Activated naive CD4-positive, alpha-beta T cell treated with anti-CD3 and anti-CD28 coated beads, Interleukin-2, amount 50 U/mL, for 24 hours (primary cell): ENCODE measurements around the gene GPX3.

Experiments used
- H3K27ac Mint-ChIP-seq: one replicate; pipeline ENCODE4 v1.8.0; 2021; ENCODE audit warnings: mild to moderate bottlenecking, mixed read lengths
- H3K27me3 Mint-ChIP-seq: one replicate; pipeline ENCODE4 v1.8.0; 2021; ENCODE audit warnings: mixed read lengths
- H3K36me3 Mint-ChIP-seq: one replicate; pipeline ENCODE4 v1.8.0; 2021; ENCODE audit warnings: mixed read lengths
- H3K4me1 Mint-ChIP-seq: one replicate; pipeline ENCODE4 v1.8.0; 2021; ENCODE audit warnings: mixed read lengths
- H3K4me3 Mint-ChIP-seq: one replicate; pipeline ENCODE4 v1.8.0; 2021; ENCODE audit warnings: mild to moderate bottlenecking, mixed read lengths
- H3K9me3 Mint-ChIP-seq: one replicate; pipeline ENCODE4 v1.8.0; 2021; ENCODE audit warnings: mixed read lengths

The GPX3 gene

GRCh38 chr5:151071021-151071420, 50.6 kb downstream of the GPX3 start:
- Mint-ChIP-seq H3K4me1 (peaks cover 83% of the 10 kb centered on the region), H3K36me3 (peaks cover 8% of the 10 kb centered on the region), H3K27ac (no peak overlapping the region), H3K9me3 (no peaks in the 10 kb centered on the region), H3K4me3 (peak overlapping the region; percentile 15), H3K27me3 (no peaks in the 10 kb centered on the region)

- H3K27me3 Mint-ChIP-seq = no peaks in the 10 kb centered on the region
- peak overlapping the region; percentile 81 for H3K27ac Mint-ChIP-seq
- H3K4me1 Mint-ChIP-seq = peaks cover 83% of the 10 kb centered on the region
- no peaks in the 10 kb centered on the region for H3K9me3 Mint-ChIP-seq
- H3K36me3 Mint-ChIP-seq = peaks cover 15% of the 10 kb centered on the region
- H3K4me3 Mint-ChIP-seq = no peak overlapping the region
Measured at GRCh38 chr5:151071848-151072629, 51.6 kb downstream of the GPX3 start.

GRCh38 chr5:151072630-151073025, 52.2 kb downstream of the GPX3 start:
- Mint-ChIP-seq H3K9me3 (no peaks in the 10 kb centered on the region), H3K27ac (peak overlapping the region; percentile 46), H3K4me1 (peaks cover 84% of the 10 kb centered on the region), H3K27me3 (no peaks in the 10 kb centered on the region), H3K4me3 (no peak overlapping the region), H3K36me3 (peaks cover 15% of the 10 kb centered on the region)

GRCh38 chr5:151073280-151073679, 52.9 kb downstream of the GPX3 start:
- Mint-ChIP-seq H3K36me3 (peaks cover 20% of the 10 kb centered on the region), H3K4me3 (no peak overlapping the region), H3K27ac (no peak overlapping the region), H3K9me3 (no peaks in the 10 kb centered on the region), H3K4me1 (peaks cover 84% of the 10 kb centered on the region), H3K27me3 (no peaks in the 10 kb centered on the region)

GRCh38 chr5:151074557-151074956, 54.2 kb downstream of the GPX3 start:
- Mint-ChIP-seq H3K9me3 (no peaks in the 10 kb centered on the region), H3K4me1 (peaks cover 84% of the 10 kb centered on the region), H3K27ac (peak overlapping the region; percentile 52), H3K27me3 (no peaks in the 10 kb centered on the region), H3K36me3 (peaks cover 23% of the 10 kb centered on the region), H3K4me3 (peak overlapping the region; percentile 31)

- H3K9me3 Mint-ChIP-seq = no peaks in the 10 kb centered on the region
- H3K27ac Mint-ChIP-seq = peak overlapping the region; percentile 77
- H3K36me3 Mint-ChIP-seq = peaks cover 23% of the 10 kb centered on the region
- H3K4me1 Mint-ChIP-seq = peaks cover 79% of the 10 kb centered on the region
- H3K4me3 Mint-ChIP-seq = peak overlapping the region; percentile 52
- no peaks in the 10 kb centered on the region for H3K27me3 Mint-ChIP-seq
Measured at GRCh38 chr5:151075698-151076331, 55.4 kb downstream of the GPX3 start.

- H3K4me3 Mint-ChIP-seq = peak overlapping the region; percentile 52
- H3K36me3 Mint-ChIP-seq = peaks cover 23% of the 10 kb centered on the region
- peak overlapping the region; percentile 77 for H3K27ac Mint-ChIP-seq
- H3K27me3 Mint-ChIP-seq = no peaks in the 10 kb centered on the region
- H3K4me1 Mint-ChIP-seq = peaks cover 72% of the 10 kb centered on the region
- no peaks in the 10 kb centered on the region for H3K9me3 Mint-ChIP-seq
Measured at GRCh38 chr5:151076616-151077015, 56.2 kb downstream of the GPX3 start.

GRCh38 chr5:151077419-151077818, 57.0 kb downstream of the GPX3 start:
- H3K27me3 Mint-ChIP-seq = no peaks in the 10 kb centered on the region
- no peaks in the 10 kb centered on the region for H3K9me3 Mint-ChIP-seq
- peaks cover 70% of the 10 kb centered on the region for H3K4me1 Mint-ChIP-seq
- H3K36me3 Mint-ChIP-seq = peaks cover 23% of the 10 kb centered on the region
- peak overlapping the region; percentile 52 for H3K4me3 Mint-ChIP-seq
- peak overlapping the region; percentile 77 for H3K27ac Mint-ChIP-seq

GRCh38 chr5:151077967-151078366, 57.6 kb downstream of the GPX3 start:
- Mint-ChIP-seq H3K27me3 (no peaks in the 10 kb centered on the region), H3K9me3 (no peaks in the 10 kb centered on the region), H3K27ac (peak overlapping the region; percentile 98), H3K36me3 (peaks cover 23% of the 10 kb centered on the region), H3K4me3 (peak overlapping the region; percentile 86), H3K4me1 (peaks cover 71% of the 10 kb centered on the region)
